GM21576 (cell line): ENCODE results near the gene ZNF829.

ENCODE experiments used
- ATAC-seq: cut with Tn5 transposase; IDR thresholded peaks from one replicate; pipeline ENCODE4 v1.9.1; 2021; ENCODE audit warnings: mild to moderate bottlenecking, moderate library complexity; ENCODE audit not compliant: unreplicated experiment

ZNF829 gene

DNA sequence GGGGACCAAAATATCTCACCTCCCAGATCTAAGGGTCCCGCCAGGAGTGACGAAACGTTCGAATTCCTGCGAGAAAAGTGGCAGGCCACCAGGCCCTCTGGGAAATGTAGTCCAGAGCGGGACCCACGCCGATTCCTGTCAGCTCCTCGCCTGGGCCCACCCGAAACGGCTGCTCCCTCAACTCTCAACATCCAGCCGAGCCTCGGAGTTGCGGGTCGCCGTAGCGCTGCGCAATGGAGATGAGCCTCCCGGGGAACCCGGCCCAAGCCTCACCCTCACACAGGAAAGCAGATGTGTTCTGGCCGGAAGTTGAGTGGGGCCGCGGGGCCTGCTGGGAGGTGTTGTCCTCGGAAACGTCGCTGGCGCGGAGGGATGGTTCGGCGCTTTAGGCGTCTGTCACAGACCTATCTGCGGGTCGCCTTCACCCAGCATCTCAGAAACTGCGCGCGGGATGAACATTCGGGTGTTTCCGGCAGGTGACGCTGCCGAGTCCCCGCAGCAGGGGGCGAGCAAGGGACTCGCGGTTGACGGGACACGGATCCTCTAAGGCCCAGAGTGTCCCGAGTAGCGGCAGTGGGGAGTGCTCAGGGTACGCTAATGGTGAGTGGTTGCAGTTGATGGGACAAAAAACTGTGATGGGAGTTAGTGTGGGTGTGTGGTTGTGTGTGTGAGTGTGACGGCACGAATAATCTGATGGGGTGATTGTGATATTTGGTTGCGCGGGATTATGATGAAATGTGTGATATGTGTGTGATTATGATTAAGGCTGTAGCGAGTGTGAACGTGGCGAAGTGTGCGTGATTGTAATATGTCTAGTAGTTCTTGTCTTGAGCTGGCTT is at the start of gene ZNF829, which contains the start of gene ZNF568:
ZNF829 (minus strand) TSS at position 300 of the 839 bp plus-strand sequence. CDS start 1,124 bp downstream, outside the sequence.
ZNF568 (plus strand) TSS at position 341 of the 839 bp plus-strand sequence. CDS start 6,439 bp downstream, outside the sequence.
- ATAC-seq: peak; percentile 87

DNA sequence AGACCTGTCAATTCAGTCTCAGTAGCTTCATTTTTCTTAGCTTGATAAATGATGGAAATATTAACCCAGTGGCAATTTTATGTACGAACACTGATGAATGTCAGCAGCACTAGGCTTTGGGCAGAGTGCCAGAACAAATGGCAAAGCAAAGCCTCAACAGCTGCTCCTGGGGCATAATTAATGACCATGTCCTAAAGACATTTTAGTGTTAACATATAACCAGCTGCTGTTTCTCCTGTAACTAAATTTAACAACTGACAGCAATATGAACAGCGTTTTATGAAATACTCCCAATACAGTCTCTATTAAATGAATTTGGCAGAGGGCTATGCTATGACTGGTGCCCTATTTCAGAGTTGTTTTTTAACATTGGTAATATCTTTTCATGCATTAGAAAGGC is 47.2 kb upstream of the ZNF829 start:
- no peak for ATAC-seq

DNA sequence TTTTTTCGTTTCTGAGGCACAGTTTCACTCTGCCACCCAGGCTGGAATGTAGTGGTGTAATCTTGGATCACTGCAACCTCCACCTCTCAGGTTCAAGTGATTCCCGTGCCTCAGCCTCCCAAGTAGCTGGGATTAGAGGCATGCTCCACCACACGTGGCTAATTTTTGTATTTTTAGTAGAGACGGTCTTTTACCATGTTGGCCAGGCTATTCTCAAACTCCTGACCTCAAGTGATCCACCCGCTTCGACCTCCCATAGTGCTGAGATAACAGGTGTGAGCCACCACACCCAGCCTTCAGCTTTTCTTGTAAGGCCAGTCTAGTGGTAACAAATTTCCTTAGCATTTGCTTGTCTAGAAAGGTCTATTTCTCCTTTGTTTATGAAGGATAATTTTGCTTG is 46.3 kb upstream of the ZNF829 start:
- no peak for ATAC-seq

DNA sequence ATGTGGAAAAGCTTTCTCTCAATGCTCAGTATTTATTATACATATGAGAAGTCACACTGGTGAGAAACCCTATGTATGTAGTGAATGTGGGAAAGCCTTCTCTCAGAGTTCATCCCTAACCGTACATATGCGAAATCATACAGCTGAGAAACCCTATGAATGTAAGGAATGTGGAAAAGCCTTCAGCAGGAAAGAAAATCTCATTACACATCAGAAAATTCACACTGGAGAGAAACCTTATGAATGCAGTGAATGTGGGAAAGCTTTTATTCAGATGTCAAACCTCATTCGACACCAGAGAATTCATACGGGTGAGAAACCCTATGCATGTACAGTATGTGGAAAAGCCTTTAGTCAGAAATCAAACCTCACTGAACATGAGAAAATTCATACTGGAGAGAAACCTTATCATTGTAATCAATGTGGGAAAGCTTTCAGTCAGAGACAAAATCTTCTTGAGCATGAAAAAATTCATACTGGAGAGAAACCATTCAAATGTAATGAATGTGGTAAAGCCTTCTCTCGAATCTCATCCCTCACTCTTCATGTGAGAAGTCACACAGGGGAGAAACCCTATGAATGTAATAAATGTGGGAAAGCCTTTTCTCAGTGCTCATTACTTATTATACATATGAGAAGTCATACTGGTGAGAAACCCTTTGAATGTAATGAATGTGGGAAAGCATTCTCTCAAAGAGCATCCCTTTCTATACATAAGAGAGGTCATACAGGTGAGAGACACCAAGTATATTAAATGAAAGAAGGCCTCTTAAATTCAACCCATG is 34.4 kb upstream of the ZNF829 start:
- no peak for ATAC-seq

DNA sequence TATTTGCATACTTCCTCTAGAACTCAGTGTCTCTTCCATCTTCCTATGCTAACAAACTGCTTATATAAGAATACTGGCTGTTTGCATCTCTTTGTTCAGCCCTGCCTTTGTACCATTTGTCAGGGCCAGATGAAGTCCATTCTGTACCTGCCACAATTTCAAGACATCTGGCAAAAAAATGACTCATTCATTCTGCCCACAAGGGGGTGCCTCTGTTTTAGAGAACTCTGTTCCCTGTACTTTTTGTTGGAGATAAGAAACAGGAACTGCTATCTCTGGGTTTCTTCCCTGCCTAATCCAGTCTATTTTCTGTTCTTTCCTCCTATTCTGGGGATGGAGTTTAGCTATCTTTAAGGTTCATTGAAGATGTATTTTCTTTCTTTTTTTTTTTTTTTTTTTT is 23.1 kb upstream of the ZNF829 start:
- ATAC-seq: no peak

DNA sequence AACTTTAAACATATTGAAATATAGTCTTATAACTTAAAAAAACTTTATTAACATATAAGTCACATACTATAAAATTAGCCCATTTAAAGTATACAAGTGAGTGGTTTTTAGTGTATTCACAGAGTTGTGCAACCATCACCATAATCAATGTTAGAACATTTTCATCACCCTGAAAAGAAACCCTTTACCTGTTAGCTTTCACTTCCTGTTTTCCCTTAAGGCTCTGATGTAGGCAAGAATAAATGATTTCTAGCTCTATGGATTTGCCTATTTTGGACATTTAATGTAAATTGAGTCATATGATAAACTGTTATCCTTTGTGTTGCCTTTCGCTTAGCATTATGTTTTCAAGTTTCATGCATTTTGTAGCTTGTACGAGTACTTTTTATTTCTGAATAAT is 15.6 kb upstream of the ZNF829 start:
- no peak for ATAC-seq

DNA sequence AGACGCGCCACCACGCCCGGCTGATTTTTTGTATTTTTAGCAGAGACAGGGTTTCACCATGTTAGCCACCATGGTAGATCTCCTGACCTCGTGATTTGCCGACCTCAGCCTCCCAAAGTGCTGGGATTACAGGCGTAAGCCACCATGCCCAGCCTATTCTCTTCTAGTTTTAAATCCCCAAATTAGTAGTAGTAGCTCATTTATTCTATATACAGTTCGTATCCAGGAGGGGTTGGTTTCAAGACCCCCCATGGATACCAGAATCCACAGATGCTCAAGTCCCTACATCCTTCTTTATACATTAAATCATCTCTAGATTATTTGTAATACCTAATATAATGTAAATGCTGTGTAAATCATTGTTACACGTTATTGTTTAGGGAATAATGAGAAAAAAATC is 2.0 kb upstream of the ZNF829 start:
- ATAC-seq: no peak

DNA sequence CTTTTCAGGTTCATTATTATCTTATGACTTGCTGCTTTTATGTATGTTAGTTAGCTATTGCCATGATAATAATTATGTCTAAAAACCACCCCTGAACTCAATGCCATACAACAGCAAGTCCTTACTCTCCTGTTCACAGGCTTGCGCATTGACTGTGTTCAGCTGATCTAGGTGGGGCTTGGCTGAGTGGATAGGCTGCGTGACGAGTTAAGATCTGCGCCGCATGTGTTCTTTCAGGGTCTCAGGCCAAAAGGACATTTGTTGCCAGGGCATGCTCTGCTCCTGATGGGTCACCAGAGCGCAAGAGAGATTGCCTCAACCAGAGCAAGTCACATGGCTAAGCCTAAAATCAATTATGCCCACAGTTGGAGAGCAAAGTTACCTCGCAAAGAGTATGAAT is 900 bp upstream of the ZNF829 start:
- ATAC-seq: no peak

DNA sequence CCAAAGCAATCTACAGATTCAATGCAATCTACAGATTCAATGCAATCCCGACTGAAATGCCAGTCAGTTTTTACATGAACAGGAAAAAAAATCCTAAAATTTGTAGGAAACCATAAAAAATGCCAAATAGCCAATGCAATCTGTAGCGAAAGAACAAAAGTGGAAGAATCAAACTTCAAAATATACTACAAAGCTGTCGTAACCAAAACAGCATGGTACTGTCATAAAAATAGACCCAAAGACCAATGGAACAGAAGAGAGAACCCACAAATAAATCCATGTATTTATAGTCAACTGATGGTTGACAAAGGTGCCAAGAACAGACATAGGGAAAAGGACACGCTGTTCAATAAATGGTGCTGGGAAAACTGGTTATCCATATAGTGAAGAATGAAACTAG is 17.7 kb downstream of the ZNF829 start:
- ATAC-seq: no peak

DNA sequence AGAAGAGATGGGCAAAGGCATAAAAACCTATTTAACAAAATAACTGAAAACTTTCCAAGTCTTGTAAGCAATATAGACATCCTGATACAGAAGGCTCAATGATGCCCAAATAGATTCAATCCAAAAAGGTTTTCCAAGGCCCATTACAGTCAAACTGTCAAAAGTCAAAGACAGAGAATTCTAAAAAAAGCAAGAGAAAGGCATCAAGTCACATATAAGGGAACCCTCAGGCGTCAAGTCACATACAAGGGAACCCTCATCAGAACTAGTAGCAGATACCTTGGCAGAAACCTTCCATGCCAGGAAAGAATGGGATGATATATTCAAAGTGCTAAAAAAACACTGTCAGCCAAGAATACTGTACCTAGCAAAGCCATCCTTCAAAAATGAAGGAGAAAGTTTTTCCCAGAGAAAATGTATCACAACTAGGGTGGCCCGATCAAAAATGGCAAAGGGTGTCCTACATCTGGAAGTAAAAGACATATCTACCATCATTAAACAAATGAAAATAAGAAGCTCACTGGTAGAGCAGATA is 21.2 kb downstream of the ZNF829 start:
- no peak for ATAC-seq

DNA sequence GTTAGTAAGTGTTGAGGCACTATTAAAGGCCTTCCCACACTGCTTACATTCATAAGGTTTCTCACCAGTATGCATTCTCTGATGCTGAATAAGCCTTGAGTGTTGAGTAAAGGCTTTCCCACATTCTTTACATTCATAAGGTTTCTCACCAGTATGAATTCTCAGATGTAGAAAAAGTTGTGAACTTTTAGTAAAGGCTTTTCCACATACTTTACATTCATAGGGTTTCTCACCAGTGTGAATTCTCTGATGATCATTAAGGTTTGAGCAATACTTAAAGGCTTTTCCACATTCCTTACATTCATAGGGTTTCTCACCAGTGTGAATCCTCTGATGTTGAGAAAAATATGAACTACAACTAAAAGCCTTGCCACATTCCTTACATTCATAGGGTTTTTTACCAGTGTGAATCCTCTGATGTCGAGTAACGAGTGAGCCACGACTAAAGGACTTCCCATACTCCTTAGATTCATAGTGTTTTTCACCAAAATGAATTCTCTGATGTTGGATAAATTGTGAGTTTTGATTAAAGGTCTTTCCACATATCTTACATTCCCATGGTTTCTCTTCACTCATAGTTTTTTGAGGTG is 24.2 kb downstream of the ZNF829 start:
- no peak for ATAC-seq

DNA sequence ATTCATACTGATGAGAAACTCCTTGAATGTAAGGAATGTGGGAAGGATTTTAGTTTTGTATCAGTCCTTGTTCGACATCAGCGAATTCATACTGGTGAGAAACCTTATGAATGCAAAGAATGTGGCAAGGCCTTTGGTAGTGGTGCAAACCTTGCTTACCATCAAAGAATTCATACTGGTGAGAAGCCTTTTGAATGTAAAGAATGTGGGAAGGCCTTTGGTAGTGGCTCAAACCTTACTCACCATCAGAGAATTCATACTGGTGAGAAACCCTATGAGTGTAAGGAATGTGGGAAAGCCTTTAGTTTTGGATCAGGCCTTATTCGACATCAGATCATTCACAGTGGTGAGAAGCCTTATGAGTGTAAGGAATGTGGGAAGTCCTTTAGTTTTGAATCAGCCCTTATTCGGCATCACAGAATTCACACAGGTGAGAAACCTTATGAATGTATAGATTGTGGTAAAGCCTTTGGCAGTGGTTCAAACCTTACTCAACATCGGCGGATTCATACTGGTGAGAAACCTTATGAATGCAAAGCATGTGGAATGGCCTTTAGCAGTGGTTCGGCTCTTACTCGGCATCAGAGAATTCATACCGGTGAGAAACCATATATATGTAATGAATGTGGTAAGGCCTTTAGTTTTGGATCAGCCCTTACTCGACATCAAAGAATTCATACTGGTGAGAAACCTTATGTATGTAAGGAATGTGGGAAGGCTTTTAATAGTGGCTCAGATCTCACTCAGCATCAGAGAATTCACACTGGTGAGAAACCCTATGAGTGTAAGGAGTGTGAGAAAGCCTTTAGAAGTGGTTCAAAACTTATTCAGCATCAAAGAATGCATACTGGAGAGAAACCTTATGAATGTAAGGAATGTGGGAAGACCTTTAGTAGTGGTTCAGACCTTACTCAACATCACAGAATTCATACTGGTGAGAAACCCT is 38.8 kb downstream of the ZNF829 start:
- ATAC-seq: no peak

DNA sequence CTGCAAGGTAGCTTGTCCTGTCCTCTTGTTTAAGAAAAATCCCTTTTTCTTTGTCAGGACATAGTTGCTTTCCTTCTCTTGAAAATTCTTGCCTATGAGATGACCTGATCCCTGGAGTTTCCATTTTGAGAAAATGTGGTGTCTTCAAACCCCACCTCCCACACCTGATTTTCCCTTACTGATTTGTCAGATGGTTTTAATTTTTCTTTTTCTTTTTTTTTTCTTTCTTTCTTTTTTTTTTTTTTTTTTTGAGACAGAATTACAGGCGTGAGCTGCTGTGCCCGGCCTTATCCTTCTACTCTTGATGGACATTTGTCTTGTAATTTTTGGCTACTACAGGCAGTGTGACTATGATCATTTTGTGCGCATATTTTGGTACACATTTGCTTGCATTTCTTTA is 64.2 kb downstream of the ZNF829 start:
- no peak for ATAC-seq

DNA sequence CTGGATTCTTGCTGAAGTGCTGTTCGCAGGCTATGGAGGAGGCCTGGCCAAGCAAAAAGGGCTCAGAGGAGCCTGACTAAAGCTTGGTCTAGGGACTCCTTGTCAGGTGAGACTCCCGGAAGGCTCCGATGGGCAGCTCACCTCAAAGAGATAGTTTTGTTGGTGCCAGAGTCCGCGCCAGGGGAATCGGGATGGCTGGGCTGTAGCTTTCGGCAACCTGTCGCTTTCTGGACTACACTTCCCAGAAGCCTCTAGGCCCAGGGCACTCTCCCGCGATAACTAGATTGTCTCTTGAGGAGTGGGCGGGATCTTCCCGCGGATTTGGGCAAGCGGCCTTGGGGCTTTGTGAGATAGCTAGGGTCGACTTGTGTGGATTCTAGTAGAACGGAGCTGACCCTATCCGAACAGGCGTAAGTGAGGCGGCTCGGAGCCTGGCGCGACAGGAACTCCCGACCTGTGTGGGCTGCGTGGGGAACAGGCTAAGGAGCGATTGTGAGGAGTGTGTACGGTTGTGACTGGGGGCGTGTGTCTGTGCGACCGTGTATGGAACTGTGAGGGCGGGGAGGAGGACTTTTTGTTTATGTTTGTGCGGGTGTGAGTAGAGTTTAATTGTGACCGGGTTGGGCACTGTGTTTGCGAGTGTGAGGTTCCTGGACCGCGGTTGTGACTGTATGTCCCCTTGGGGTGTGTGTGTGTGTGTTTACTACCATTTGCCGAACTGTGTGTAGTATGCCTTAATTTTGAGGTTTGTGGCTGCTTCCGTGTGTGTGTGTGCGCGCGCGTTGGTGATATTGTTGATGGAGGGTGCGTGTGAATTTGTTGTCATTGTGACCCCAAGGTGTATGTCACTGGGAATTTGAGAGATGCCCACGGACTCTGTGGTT is 65.3 kb downstream of the ZNF829 start, which contains the start of gene ZNF345:
ZNF345 (plus strand) TSS at position 318 of the 884 bp plus-strand sequence. CDS start 25,955 bp downstream, outside the sequence.
- ATAC-seq: peak; percentile 76

DNA sequence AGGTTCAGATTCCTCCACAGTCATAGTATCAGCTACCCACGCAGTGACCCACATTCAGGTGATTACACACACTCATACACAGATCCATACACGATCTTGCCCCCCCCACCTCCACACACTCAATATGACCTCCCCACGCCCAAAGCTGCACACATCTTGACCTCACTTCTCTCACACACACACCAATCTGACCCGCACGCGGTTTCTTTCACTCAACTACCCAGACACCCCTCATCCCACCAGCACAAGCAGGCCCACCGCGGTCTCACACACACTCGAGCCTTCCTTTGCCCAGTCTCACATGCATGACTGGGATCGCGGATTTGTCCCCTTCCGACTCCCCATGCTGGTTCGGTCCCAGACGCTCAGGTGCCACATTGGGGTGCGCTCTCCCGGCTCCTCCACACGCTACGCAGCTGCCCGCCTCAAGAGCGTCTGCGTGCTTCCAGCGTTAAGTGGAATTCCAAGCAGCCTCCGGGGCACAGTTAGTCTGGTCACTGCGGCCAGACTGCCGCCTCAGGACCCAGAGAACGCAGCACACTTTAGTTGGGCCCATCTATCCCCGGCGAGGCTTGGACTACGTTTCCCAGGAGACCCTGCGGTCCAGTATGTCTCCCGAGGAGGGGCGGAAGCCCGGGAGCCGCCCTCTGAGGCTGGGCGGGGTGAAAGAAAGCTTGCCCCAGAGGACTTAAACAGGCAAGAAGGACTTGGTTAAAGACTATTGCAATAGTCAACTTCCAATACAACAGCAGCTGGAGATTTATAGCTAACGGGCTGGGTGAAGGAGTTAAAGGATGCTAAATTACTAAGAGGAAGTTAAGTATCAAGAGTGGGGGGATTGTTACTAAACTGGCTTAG is 66.2 kb downstream of the ZNF829 start:
- ATAC-seq: peak; percentile 82

DNA sequence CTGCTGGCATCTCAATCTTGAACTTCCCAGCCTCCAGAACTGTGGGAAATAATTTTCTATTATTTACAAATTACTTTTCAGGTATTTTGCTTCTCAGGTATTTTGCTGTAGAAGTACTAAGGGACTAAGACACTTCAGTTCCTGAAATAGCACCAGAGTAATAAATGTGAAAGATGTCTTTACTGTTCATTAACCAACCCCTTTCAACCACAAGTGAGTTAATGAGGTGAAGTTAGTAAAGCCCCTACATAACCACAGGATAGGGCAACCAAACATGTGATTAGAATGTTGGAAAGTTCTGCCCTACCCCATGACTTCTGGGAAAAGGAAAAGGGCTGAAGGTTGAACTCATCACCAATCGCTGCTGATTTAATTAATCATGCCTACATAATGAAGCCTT is 68.1 kb downstream of the ZNF829 start:
- ATAC-seq: no peak

DNA sequence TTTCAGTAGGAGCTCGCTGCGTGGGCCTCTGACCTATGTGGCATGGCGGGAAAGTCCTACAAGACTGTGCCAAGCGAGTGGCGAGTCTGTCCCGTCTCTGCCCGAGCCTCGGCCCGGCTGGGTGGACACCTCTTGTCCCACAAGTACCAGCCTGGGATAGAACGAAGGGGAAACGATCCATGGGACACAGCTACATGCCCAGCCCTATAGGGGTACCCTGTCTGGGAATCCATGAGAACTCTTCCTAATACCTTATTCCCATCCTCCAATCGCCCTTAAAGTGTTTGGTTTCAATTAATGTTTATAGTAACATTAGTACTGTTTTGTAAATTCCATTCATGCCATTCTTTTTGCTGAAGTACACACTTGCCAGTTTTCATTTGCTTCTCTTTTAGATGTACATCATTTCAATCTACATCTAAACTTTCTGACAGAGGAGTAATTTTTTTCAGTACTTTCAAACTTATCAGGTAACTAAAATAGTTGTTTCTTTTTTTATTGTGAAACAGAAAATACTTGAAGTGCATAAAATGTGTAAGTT is 77.2 kb downstream of the ZNF829 start:
- no peak for ATAC-seq
